Uterus (tissue), 2 donors: ENCODE results near the gene THRB.

Source experiments
- POLR2A ChIP-seq, 2 donors: fragments of 450-650 bp; IDR thresholded peaks; one replicate each; pipeline ENCODE4 v1.6.1; 2016; ENCODE audit warnings: antibody characterized with exemption in 2 of 2, mild to moderate bottlenecking in 1 of 2, moderate library complexity in 1 of 2
- TF ChIP-seq, protein P1 (sequence below), 4 experiments: fragments of 200-600 bp in 2 of 4; fragments of 450-650 bp in 2 of 4; sonication (generic) in 2 of 4; IDR thresholded peaks; one replicate each; pipeline ENCODE4 v1.5.1; 2016 to 2019; ENCODE audit warnings: antibody characterized with exemption in 4 of 4, mild to moderate bottlenecking in 2 of 4, moderate library complexity in 1 of 4

DNA sequence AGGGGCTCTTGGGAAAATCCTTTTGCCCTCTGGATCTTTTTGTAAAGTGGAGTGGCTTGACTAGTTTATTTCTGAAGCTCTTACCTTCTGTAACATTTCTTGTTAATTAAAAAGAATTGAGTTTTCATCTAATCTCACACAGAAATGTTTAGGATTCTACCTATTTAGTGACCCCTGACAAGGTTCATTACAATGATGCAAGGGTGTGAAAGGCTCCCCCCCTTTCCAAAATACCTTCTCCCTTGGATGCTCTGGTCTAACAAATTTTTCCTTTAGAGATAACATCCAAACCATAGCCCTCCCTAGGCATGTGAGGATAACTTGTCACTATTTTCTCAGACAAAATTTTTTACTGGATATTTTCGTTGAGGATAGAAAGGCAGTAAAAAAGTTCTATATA, 223.9 kb downstream of the THRB start:
- TF ChIP-seq, protein P1, sequence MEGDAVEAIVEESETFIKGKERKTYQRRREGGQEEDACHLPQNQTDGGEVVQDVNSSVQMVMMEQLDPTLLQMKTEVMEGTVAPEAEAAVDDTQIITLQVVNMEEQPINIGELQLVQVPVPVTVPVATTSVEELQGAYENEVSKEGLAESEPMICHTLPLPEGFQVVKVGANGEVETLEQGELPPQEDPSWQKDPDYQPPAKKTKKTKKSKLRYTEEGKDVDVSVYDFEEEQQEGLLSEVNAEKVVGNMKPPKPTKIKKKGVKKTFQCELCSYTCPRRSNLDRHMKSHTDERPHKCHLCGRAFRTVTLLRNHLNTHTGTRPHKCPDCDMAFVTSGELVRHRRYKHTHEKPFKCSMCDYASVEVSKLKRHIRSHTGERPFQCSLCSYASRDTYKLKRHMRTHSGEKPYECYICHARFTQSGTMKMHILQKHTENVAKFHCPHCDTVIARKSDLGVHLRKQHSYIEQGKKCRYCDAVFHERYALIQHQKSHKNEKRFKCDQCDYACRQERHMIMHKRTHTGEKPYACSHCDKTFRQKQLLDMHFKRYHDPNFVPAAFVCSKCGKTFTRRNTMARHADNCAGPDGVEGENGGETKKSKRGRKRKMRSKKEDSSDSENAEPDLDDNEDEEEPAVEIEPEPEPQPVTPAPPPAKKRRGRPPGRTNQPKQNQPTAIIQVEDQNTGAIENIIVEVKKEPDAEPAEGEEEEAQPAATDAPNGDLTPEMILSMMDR (IDR thresholded peaks at IDR 0.05), result no peak
- TF ChIP-seq POLR2A (IDR thresholded peaks at IDR 0.05), result no peak
